ENCODE measurements around the gene SMARCA4.

DNA sequence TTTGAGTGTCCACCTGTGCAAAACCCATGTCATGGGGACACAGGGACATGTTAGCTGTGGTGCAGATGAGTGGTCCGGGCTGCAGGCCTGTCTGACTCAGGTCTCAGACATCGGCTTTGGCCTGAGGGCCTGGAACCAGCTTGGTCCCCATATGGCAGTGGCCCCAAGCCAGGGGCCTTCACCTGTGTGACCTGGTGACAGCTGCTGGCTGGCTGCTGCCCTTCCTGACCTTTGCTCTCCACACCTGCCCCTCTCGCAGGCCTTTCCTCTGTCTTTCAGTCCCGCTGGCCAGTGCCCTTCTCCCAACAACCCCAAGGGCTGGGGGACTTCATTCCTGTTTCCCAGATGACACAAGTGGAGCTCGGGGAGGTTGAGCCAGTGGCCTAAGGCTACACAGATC, 105.5 kb downstream of the SMARCA4 start:
- TF ChIP-seq, protein P1, sequence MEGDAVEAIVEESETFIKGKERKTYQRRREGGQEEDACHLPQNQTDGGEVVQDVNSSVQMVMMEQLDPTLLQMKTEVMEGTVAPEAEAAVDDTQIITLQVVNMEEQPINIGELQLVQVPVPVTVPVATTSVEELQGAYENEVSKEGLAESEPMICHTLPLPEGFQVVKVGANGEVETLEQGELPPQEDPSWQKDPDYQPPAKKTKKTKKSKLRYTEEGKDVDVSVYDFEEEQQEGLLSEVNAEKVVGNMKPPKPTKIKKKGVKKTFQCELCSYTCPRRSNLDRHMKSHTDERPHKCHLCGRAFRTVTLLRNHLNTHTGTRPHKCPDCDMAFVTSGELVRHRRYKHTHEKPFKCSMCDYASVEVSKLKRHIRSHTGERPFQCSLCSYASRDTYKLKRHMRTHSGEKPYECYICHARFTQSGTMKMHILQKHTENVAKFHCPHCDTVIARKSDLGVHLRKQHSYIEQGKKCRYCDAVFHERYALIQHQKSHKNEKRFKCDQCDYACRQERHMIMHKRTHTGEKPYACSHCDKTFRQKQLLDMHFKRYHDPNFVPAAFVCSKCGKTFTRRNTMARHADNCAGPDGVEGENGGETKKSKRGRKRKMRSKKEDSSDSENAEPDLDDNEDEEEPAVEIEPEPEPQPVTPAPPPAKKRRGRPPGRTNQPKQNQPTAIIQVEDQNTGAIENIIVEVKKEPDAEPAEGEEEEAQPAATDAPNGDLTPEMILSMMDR (IDR thresholded peaks at IDR 0.05) = no peak
- no peak for TF ChIP-seq POLR2A (IDR thresholded peaks at IDR 0.05)

Data from right lobe of liver (tissue), 4 donors.